HEK293 (cell line): Measurements from ENCODE around the gene CNPY1.

Source experiments
- CTCF ChIA-PET: fragments of 350-600 bp; formaldehyde crosslinking; extraction: SDS; loops from one replicate; lab custom pipeline; 2021; ENCODE audit warnings: antibody characterized with exemption; lab: Yijun Ruan, JAX
- POLR2A ChIA-PET: fragments of 300-600 bp; formaldehyde crosslinking; extraction: SDS; loops from one replicate; lab custom pipeline; 2020; ENCODE audit warnings: antibody characterized with exemption, inconsistent platforms; lab: Yijun Ruan, JAX
- H3K27ac ChIP-seq: fragments of 200-500 bp; sonication (Bioruptor generic); 2 replicates; pipeline ENCODE4 v1.5.1; 2014; ENCODE audit warnings: low read depth, low read length, control low read depth, inconsistent platforms; ENCODE audit errors: extremely low read depth
- H3K36me3 ChIP-seq, 2 experiments: fragments of 200-500 bp in 1 of 2; sonication (Bioruptor generic) in 1 of 2; 1 replicate in 1 of 2; 2 replicates in 1 of 2; pipeline ENCODE4 v1.5.1; 2014 to 2017; ENCODE audit warnings: inconsistent platforms in 2 of 2, low read length in 2 of 2; ENCODE audit not compliant: control insufficient read depth in 2 of 2, insufficient read depth in 1 of 2
- H3K4me1 ChIP-seq: fragments of 200-500 bp; sonication (Bioruptor generic); 2 replicates; pipeline ENCODE4 v1.5.1; 2014; ENCODE audit warnings: mild to moderate bottlenecking, low read length, inconsistent platforms; ENCODE audit not compliant: control insufficient read depth, insufficient read depth
- H3K4me3 ChIP-seq: 2 replicates; pipeline ENCODE4 v1.5.1; 2011; ENCODE audit warnings: low read depth, mild to moderate bottlenecking, control low read depth, low read length, moderate library complexity
- H3K9me3 ChIP-seq: fragments of 200-500 bp; sonication (Bioruptor generic); 2 replicates; pipeline ENCODE4 v1.5.1; 2014; ENCODE audit warnings: low read depth, low read length, inconsistent platforms; ENCODE audit not compliant: control insufficient read depth, insufficient read depth
- BCL11A ChIP-seq: fragments of 450-650 bp; formaldehyde crosslinking; IDR thresholded peaks from 2 replicates; pipeline ENCODE4 v1.5.1; 2016; ENCODE audit warnings: low read depth, missing biosample characterization, missing genetic modification characterization
- BCL11B ChIP-seq: fragments of 450-650 bp; formaldehyde crosslinking; IDR thresholded peaks from 2 replicates; pipeline ENCODE4 v1.5.1; 2016; ENCODE audit warnings: low read depth, missing biosample characterization, missing genetic modification characterization
- PRDM6 ChIP-seq: fragments of 450-650 bp; formaldehyde crosslinking; IDR thresholded peaks from 2 replicates; pipeline ENCODE4 v1.5.1; 2017; ENCODE audit warnings: missing biosample characterization, missing genetic modification characterization
- SCRT1 ChIP-seq: fragments of 450-650 bp; formaldehyde crosslinking; IDR thresholded peaks from 2 replicates; pipeline ENCODE4 v1.5.1; 2016; ENCODE audit warnings: missing biosample characterization, missing genetic modification characterization, borderline replicate concordance
- ZIC2 ChIP-seq: fragments of 450-650 bp; formaldehyde crosslinking; IDR thresholded peaks from 2 replicates; pipeline ENCODE4 v1.5.1; 2016; ENCODE audit warnings: missing biosample characterization, missing genetic modification characterization
- ZNF112 ChIP-seq: fragments of 450-650 bp; formaldehyde crosslinking; IDR thresholded peaks from 2 replicates; pipeline ENCODE4 v1.5.0; 2017; ENCODE audit warnings: missing biosample characterization, missing genetic modification characterization
- ZNF184 ChIP-seq: fragments of 450-650 bp; IDR thresholded peaks from 2 replicates; pipeline ENCODE4 v1.5.1; 2018; ENCODE audit warnings: missing biosample characterization, mild to moderate bottlenecking, missing genetic modification characterization
- ZNF548 ChIP-seq: fragments of 450-650 bp; formaldehyde crosslinking; IDR thresholded peaks from 2 replicates; pipeline ENCODE4 v1.5.1; 2016; ENCODE audit warnings: missing biosample characterization, missing genetic modification characterization
- TF ChIP-seq, protein P1 (sequence below): fragments of 450-650 bp; formaldehyde crosslinking; IDR thresholded peaks from 2 replicates; pipeline ENCODE4 v1.5.1; 2016; ENCODE audit warnings: missing biosample characterization, missing genetic modification characterization, low read depth
- TF ChIP-seq, protein P2 (sequence below): fragments of 450-650 bp; formaldehyde crosslinking; IDR thresholded peaks from 2 replicates; pipeline ENCODE4 v1.5.1; 2016; ENCODE audit warnings: missing biosample characterization, missing genetic modification characterization
- TF ChIP-seq, protein P3 (sequence below): fragments of 450-650 bp; formaldehyde crosslinking; IDR thresholded peaks from 2 replicates; pipeline ENCODE4 v1.5.1; 2016; ENCODE audit warnings: missing biosample characterization, missing genetic modification characterization
- TF ChIP-seq, protein P4 (sequence below): fragments of 450-650 bp; formaldehyde crosslinking; IDR thresholded peaks from 2 replicates; pipeline ENCODE4 v1.5.1; 2017; ENCODE audit warnings: missing biosample characterization, missing genetic modification characterization

CNPY1 gene

DNA sequence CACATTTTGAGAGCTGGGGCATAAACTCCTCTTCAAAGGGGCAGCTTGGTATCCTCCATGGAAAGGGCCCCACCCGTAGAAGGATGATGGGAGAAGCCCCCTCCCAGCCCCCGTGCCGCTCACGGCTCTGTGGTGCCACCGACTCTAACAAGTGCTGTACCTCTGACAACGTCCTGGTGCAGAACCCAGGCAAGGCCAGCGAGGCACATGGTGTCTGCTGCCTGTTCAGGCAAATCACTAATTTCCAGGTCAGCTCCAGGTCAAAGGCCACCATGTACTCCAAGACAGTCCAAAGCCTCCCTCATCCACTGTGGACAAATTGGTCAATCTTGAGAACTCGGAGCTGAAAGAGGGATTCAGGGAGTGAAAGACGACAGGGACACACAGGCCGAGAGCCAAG, 11.4 kb upstream of the CNPY1 start:
- no peaks in the 10 kb centered on the region for H3K4me1 ChIP-seq
- no peak overlapping the region for H3K4me3 ChIP-seq
- TF ChIP-seq, protein P1, sequence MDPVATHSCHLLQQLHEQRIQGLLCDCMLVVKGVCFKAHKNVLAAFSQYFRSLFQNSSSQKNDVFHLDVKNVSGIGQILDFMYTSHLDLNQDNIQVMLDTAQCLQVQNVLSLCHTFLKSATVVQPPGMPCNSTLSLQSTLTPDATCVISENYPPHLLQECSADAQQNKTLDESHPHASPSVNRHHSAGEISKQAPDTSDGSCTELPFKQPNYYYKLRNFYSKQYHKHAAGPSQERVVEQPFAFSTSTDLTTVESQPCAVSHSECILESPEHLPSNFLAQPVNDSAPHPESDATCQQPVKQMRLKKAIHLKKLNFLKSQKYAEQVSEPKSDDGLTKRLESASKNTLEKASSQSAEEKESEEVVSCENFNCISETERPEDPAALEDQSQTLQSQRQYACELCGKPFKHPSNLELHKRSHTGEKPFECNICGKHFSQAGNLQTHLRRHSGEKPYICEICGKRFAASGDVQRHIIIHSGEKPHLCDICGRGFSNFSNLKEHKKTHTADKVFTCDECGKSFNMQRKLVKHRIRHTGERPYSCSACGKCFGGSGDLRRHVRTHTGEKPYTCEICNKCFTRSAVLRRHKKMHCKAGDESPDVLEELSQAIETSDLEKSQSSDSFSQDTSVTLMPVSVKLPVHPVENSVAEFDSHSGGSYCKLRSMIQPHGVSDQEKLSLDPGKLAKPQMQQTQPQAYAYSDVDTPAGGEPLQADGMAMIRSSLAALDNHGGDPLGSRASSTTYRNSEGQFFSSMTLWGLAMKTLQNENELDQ (tag by site-specific recombination) = no peak
- TF ChIP-seq, protein P2, sequence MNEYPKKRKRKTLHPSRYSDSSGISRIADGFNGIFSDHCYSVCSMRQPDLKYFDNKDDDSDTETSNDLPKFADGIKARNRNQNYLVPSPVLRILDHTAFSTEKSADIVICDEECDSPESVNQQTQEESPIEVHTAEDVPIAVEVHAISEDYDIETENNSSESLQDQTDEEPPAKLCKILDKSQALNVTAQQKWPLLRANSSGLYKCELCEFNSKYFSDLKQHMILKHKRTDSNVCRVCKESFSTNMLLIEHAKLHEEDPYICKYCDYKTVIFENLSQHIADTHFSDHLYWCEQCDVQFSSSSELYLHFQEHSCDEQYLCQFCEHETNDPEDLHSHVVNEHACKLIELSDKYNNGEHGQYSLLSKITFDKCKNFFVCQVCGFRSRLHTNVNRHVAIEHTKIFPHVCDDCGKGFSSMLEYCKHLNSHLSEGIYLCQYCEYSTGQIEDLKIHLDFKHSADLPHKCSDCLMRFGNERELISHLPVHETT = no peak
- TF ChIP-seq, protein P3, sequence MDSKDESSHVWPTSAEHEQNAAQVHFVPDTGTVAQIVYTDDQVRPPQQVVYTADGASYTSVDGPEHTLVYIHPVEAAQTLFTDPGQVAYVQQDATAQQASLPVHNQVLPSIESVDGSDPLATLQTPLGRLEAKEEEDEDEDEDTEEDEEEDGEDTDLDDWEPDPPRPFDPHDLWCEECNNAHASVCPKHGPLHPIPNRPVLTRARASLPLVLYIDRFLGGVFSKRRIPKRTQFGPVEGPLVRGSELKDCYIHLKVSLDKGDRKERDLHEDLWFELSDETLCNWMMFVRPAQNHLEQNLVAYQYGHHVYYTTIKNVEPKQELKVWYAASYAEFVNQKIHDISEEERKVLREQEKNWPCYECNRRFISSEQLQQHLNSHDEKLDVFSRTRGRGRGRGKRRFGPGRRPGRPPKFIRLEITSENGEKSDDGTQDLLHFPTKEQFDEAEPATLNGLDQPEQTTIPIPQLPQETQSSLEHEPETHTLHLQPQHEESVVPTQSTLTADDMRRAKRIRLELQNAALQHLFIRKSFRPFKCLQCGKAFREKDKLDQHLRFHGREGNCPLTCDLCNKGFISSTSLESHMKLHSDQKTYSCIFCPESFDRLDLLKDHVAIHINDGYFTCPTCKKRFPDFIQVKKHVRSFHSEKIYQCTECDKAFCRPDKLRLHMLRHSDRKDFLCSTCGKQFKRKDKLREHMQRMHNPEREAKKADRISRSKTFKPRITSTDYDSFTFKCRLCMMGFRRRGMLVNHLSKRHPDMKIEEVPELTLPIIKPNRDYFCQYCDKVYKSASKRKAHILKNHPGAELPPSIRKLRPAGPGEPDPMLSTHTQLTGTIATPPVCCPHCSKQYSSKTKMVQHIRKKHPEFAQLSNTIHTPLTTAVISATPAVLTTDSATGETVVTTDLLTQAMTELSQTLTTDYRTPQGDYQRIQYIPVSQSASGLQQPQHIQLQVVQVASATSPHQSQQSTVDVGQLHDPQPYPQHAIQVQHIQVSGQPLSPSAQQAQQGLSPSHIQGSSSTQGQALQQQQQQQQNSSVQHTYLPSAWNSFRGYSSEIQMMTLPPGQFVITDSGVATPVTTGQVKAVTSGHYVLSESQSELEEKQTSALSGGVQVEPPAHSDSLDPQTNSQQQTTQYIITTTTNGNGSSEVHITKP = no peak
- H3K9me3 ChIP-seq = no peaks in the 10 kb centered on the region
- POLR2A ChIA-PET = no interaction called here
- no peak overlapping the region for H3K27ac ChIP-seq
- CTCF ChIA-PET = no interaction called here
- H3K36me3 ChIP-seq = no peaks in the 10 kb centered on the region

DNA sequence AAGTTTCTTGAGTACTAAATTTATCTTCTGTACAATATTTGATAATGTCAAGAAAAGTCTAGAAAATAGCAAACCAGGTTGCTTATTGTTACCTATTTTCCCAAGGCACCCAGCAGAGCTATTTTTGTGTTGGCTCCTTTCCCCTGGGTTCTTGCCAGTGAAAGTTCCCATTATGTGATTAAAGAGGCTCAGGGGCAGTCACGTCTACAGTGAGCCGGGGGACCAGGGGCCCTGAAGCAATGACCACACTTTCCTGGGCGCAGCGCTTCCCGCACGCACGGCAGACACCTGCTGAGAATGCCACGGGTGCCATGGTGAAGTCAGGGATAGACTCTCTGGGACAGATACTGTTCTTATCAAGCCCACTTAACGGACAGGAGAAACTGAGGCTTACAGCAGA, 10.4 kb upstream of the CNPY1 start:
- Histone ChIP-seq H3K9me3 (no peaks in the 10 kb centered on the region), H3K4me1 (no peaks in the 10 kb centered on the region), H3K36me3 (no peaks in the 10 kb centered on the region), H3K4me3 (no peak overlapping the region), H3K27ac (no peak overlapping the region)
- ChIA-PET POLR2A (no interaction called here), CTCF (no interaction called here)
- TF ChIP-seq ZIC2 (tag by site-specific recombination) (no peak), SCRT1 (tag by site-specific recombination) (no peak), ZNF548 (tag by site-specific recombination) (no peak), ZNF184 (tag by site-specific recombination) (no peak), BCL11A (tag by site-specific recombination) (no peak), ZNF112 (tag by site-specific recombination) (no peak), PRDM6 (tag by site-specific recombination) (no peak), BCL11B (tag by site-specific recombination) (no peak)
- TF ChIP-seq, protein P4, sequence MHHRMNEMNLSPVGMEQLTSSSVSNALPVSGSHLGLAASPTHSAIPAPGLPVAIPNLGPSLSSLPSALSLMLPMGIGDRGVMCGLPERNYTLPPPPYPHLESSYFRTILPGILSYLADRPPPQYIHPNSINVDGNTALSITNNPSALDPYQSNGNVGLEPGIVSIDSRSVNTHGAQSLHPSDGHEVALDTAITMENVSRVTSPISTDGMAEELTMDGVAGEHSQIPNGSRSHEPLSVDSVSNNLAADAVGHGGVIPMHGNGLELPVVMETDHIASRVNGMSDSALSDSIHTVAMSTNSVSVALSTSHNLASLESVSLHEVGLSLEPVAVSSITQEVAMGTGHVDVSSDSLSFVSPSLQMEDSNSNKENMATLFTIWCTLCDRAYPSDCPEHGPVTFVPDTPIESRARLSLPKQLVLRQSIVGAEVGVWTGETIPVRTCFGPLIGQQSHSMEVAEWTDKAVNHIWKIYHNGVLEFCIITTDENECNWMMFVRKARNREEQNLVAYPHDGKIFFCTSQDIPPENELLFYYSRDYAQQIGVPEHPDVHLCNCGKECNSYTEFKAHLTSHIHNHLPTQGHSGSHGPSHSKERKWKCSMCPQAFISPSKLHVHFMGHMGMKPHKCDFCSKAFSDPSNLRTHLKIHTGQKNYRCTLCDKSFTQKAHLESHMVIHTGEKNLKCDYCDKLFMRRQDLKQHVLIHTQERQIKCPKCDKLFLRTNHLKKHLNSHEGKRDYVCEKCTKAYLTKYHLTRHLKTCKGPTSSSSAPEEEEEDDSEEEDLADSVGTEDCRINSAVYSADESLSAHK (tag by site-specific recombination) = no peak
